DOHH2 (cell line): ENCODE results near the gene PRKD2.

Source experiments
- EZH2phosphoT487 ChIP-seq: fragments of 200-600 bp; sonication (generic); IDR thresholded peaks from 2 replicates; pipeline ENCODE4 v1.6.1; 2017; ENCODE audit warnings: borderline replicate concordance, mild to moderate bottlenecking, antibody characterized with exemption, low read length, moderate library complexity, mixed read lengths
- TF ChIP-seq, protein P1 (sequence below): fragments of 200-600 bp; sonication (generic); IDR thresholded peaks from one replicate; pipeline ENCODE4 v1.5.1; 2014; ENCODE audit warnings: antibody characterized with exemption, mild to moderate bottlenecking, low read depth, low read length; ENCODE audit not compliant: poor library complexity, severe bottlenecking

DNA sequence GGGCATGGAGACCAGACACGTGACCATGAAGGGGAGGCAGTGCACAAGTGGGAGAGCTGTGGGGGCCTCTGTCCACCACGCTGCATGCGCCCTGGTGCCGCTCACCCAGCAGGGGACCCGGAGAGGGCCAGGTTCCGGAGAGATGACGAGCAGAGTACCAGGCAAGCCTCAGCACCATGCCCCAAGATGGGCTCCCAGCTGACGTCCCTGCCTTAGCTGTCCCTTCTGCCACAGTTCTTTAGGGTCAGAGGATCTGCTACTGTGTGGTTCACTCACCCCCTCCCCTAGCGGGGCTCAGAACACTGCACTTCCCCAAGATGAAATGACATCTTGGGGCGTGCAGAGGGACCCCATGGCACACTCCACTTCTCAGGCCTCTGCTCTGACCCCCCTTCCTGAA lies 9.6 kb upstream of the PRKD2 start:
- TF ChIP-seq, protein P1, sequence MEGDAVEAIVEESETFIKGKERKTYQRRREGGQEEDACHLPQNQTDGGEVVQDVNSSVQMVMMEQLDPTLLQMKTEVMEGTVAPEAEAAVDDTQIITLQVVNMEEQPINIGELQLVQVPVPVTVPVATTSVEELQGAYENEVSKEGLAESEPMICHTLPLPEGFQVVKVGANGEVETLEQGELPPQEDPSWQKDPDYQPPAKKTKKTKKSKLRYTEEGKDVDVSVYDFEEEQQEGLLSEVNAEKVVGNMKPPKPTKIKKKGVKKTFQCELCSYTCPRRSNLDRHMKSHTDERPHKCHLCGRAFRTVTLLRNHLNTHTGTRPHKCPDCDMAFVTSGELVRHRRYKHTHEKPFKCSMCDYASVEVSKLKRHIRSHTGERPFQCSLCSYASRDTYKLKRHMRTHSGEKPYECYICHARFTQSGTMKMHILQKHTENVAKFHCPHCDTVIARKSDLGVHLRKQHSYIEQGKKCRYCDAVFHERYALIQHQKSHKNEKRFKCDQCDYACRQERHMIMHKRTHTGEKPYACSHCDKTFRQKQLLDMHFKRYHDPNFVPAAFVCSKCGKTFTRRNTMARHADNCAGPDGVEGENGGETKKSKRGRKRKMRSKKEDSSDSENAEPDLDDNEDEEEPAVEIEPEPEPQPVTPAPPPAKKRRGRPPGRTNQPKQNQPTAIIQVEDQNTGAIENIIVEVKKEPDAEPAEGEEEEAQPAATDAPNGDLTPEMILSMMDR: no peak
- no peak for TF ChIP-seq EZH2phosphoT487
